PC-9 (cell line): Measurements from ENCODE around the gene ELP5. TPM values are rescaled to one million over a fixed set of nuclear protein-coding genes. Genes with fewer than 3 reads are reported as not detected.

Source experiments
- BruUV-seq: library from RNA; stranded (reverse); fragments of 400-500 nt; replicated peaks from 2 replicates; lab custom pipeline; 2021; lab: Mats Ljungman, UMichigan
- CTCF ChIA-PET: fragments of 300-600 bp; sonication (Branson Sonifier 250); formaldehyde crosslinking; loops from one replicate; lab custom pipeline; 2022; ENCODE audit warnings: antibody characterized with exemption; lab: Charles Lee
- POLR2A ChIA-PET: fragments of 300-600 bp; sonication (Branson Sonifier 250); formaldehyde crosslinking; loops from one replicate; lab custom pipeline; 2022; ENCODE audit warnings: antibody characterized with exemption; ENCODE audit not compliant: unreplicated experiment; lab: Charles Lee
- DNase-seq, 2 experiments: peaks; one replicate each; pipeline versions ENCODE4 v3.0.0 to v3.0.0-alpha.2; 2015 to 2022; ENCODE audit warnings: mixed read lengths in 1 of 2
- H2AFZ ChIP-seq: fragments of 200-600 bp; sonication (generic); 2 replicates; pipeline ENCODE4 v1.8.1; 2017; ENCODE audit warnings: antibody characterized with exemption
- H3F3A ChIP-seq: fragments of 200-600 bp; sonication (generic); 2 replicates; pipeline ENCODE4 v1.8.1; 2017; ENCODE audit warnings: antibody characterized with exemption, mild to moderate bottlenecking, low read depth; ENCODE audit not compliant: insufficient read depth
- H3K27ac ChIP-seq: fragments of 200-600 bp; sonication (generic); 2 replicates; pipeline ENCODE4 v1.6.1; 2016; ENCODE audit warnings: mixed run types
- H3K27me3 ChIP-seq: fragments of 200-600 bp; sonication (generic); 2 replicates; pipeline ENCODE4 v1.6.1; 2016; ENCODE audit warnings: low read depth, mixed run types; ENCODE audit not compliant: insufficient read depth
- H3K36me3 ChIP-seq: fragments of 200-600 bp; sonication (generic); 2 replicates; pipeline ENCODE4 v1.6.1; 2016; ENCODE audit warnings: low read depth, mixed run types
- H3K4me1 ChIP-seq: fragments of 200-600 bp; sonication (generic); replicated peaks from 2 replicates; pipeline ENCODE4 v1.6.1; 2016; ENCODE audit warnings: mixed run types; ENCODE audit not compliant: insufficient read depth
- H3K4me2 ChIP-seq: fragments of 200-600 bp; sonication (generic); 2 replicates; pipeline ENCODE4 v1.6.1; 2017; ENCODE audit warnings: mixed run types
- H3K4me3 ChIP-seq: fragments of 200-600 bp; sonication (generic); 2 replicates; pipeline ENCODE4 v1.6.1; 2016; ENCODE audit warnings: mixed run types
- H3K79me2 ChIP-seq: fragments of 200-600 bp; sonication (generic); 2 replicates; pipeline ENCODE4 v1.6.1; 2017; ENCODE audit warnings: low read depth, mixed run types
- H3K9me2 ChIP-seq: fragments of 200-600 bp; sonication (generic); 2 replicates; pipeline ENCODE4 v1.8.1; 2017; ENCODE audit warnings: mild to moderate bottlenecking; ENCODE audit not compliant: insufficient read depth
- H3K9me3 ChIP-seq: fragments of 200-600 bp; sonication (generic); 2 replicates; pipeline ENCODE4 v1.8.1; 2016; ENCODE audit warnings: low read depth; ENCODE audit not compliant: insufficient read depth
- H4K20me1 ChIP-seq: fragments of 200-600 bp; sonication (generic); 2 replicates; pipeline ENCODE4 v1.8.1; 2017; ENCODE audit not compliant: insufficient read depth
- CTCF ChIP-seq: fragments of 200-600 bp; sonication (generic); conservative IDR thresholded peaks from 2 replicates; pipeline ENCODE4 v1.6.1; 2017; ENCODE audit warnings: mixed run types, antibody characterized with exemption, mild to moderate bottlenecking, moderate library complexity
- EZH2 ChIP-seq: fragments of 200-600 bp; sonication (generic); IDR thresholded peaks from 2 replicates; pipeline ENCODE4 v1.8.0; 2017; ENCODE audit warnings: antibody characterized with exemption, low read depth
- intact Hi-C: fragments of 100-400 bp; cut with micrococcal nuclease; formaldehyde crosslinking; loops from one replicate; pipeline ENCODE4 v1.10.0; 2022; ENCODE audit not compliant: unreplicated experiment
- total RNA-seq: library from RNA; stranded (reverse); gene quantifications from 2 replicates; pipeline ENCODE4 v1.2.3, GENCODE V29; 2021

Gene ELP5
- total RNA-seq, 1 experiment from 2014 or later: 45.1 TPM

- H3K4me3 ChIP-seq: peak overlapping the region; percentile 52; the same call in 1 of the 2 replicates
- H4K20me1 ChIP-seq: no peaks in the 10 kb centered on the region
- DNase-seq: peak in 1 of 2 experiments; percentile 83
- H3K9me2 ChIP-seq: no peaks in the 10 kb centered on the region
- intact Hi-C loops: loop anchor here (1.0 to 2.0 kb wide), 2 partner anchors 25 to 167 kb away; partner anchors contain the start of gene PHF23
- no peak overlapping the region for H3K27ac ChIP-seq
- 0 out of 2 replicates have a peak, but pooled peaks cover 3% of the 10 kb centered on the region for H3K79me2 ChIP-seq
- no TSS peak for BruUV-seq
- H3K9me3 ChIP-seq: no peaks in the 10 kb centered on the region
- POLR2A ChIA-PET: interaction anchor here (0.6 kb wide), 1 partner anchor 168 kb away, joined by 5 read pairs; no protein-coding TSS in a partner anchor
- H3F3A ChIP-seq: peaks cover 23% of the 10 kb centered on the region; the same call in 1 of the 2 replicates
- no peaks in the 10 kb centered on the region for H3K27me3 ChIP-seq
- no peak overlapping the region for H2AFZ ChIP-seq
- no peaks in the 10 kb centered on the region for H3K36me3 ChIP-seq
- H3K4me2 ChIP-seq: peak overlapping the region; percentile 20; the same call in 1 of the 2 replicates
- TF ChIP-seq EZH2 (no peak), CTCF (peak; percentile 55; the same call in 1 of the 2 replicates)
- H3K4me1 ChIP-seq: peaks cover 14% of the 10 kb centered on the region
- CTCF ChIA-PET: interaction anchor here (0.6 to 0.8 kb wide), 4 partner anchors 17 to 265 kb away, joined by 3 to 8 read pairs (median 4); no protein-coding TSS in a partner anchor
Measured at GRCh38 chr17:7213895-7214299, 38.1 kb upstream of the ELP5 start.

GRCh38 chr17:7214300-7215135 is 37.5 kb upstream of the ELP5 start:
- ChIA-PET POLR2A (interaction anchor here (0.5 to 0.7 kb wide), 3 partner anchors 169 to 344 kb away, joined by 3 to 5 read pairs (median 4); no protein-coding TSS in a partner anchor), CTCF (interaction anchor here (0.5 to 0.8 kb wide), 7 partner anchors 16 to 606 kb away, joined by 3 to 8 read pairs (median 4); no protein-coding TSS in a partner anchor)
- Histone ChIP-seq H2AFZ (peak overlapping the region; percentile 36), H3K27ac (no peak overlapping the region), H4K20me1 (no peaks in the 10 kb centered on the region), H3K4me2 (peak overlapping the region; percentile 71), H3K4me1 (peaks cover 20% of the 10 kb centered on the region), H3K27me3 (no peaks in the 10 kb centered on the region), H3K79me2 (0 out of 2 replicates have a peak, but pooled peaks cover 3% of the 10 kb centered on the region), H3K9me2 (no peaks in the 10 kb centered on the region), H3K9me3 (no peaks in the 10 kb centered on the region), H3K4me3 (peak overlapping the region; percentile 52), H3F3A (peaks cover 29% of the 10 kb centered on the region), H3K36me3 (no peaks in the 10 kb centered on the region)
- peak; percentile 90 to 100 for DNase-seq
- TF ChIP-seq CTCF (peak; percentile 68), EZH2 (no peak)
- no TSS peak for BruUV-seq
- intact Hi-C loops: loop anchor here (1.0 to 2.0 kb wide), 3 partner anchors 25 to 168 kb away; partner anchors contain the start of gene PHF23

GRCh38 chr17:7215136-7215638 is 36.8 kb upstream of the ELP5 start:
- Histone ChIP-seq H3K27ac (no peak overlapping the region), H3K4me1 (peaks cover 21% of the 10 kb centered on the region), H3K27me3 (no peaks in the 10 kb centered on the region), H3F3A (peaks cover 36% of the 10 kb centered on the region), H3K9me3 (no peaks in the 10 kb centered on the region), H3K4me3 (no peak overlapping the region), H4K20me1 (no peaks in the 10 kb centered on the region), H2AFZ (no peak overlapping the region), H3K4me2 (peak overlapping the region; percentile 71), H3K36me3 (no peaks in the 10 kb centered on the region), H3K9me2 (no peaks in the 10 kb centered on the region), H3K79me2 (0 out of 2 replicates have a peak, but pooled peaks cover 3% of the 10 kb centered on the region)
- intact Hi-C loops: loop anchor here (1.0 to 2.0 kb wide), 2 partner anchors 46 to 168 kb away; no protein-coding TSS in a partner anchor
- DNase-seq: no peak
- POLR2A ChIA-PET: interaction anchor here (0.5 to 0.7 kb wide), 2 partner anchors 9 to 188 kb away, joined by 4 to 5 read pairs; no protein-coding TSS in a partner anchor
- no peak; the same call in 1 of the 2 replicates for TF ChIP-seq CTCF
- TF ChIP-seq EZH2: no peak
- no TSS peak for BruUV-seq
- CTCF ChIA-PET: no interaction called here
